ENCODE results near the gene CFDP1.
"Not testable (repeated sequence)": the region's sequence is repeated elsewhere in the genome, so short reads cannot be mapped to it uniquely, and the experiment has no call there.

CFDP1 gene

GRCh38 chr16:75443298-75443697 lies 10.0 kb upstream of the CFDP1 start:
- Histone ChIP-seq H3K27me3 (ENCODE audit: control insufficient read depth, low read length) (no peaks in the 10 kb centered on the region), H3K36me3 (ENCODE audit: control insufficient read depth, low read length) (peaks cover 6% of the 10 kb centered on the region), H3K9me2 (replicated peaks; ENCODE audit: control insufficient read depth, low read length) (no peaks in the 10 kb centered on the region), H3K4me2 (ENCODE audit: low read length) (no peak overlapping the region), H3F3A (ENCODE audit: control insufficient read depth, insufficient read depth) (no peaks in the 10 kb centered on the region; the same call in 1 of the 2 replicates), H4K20me1 (ENCODE audit: control insufficient read depth, insufficient read depth, low read depth, low read length) (no peaks in the 10 kb centered on the region), H3K79me2 (ENCODE audit: control insufficient read depth, low read length) (no peaks in the 10 kb centered on the region), H3K4me3 (ENCODE audit: low read length) (no peak overlapping the region), H3K9me3 (ENCODE audit: control insufficient read depth, insufficient read depth, low read length) (no peaks in the 10 kb centered on the region), H3K27ac (ENCODE audit: low read depth, low read length) (no peak overlapping the region), H3K4me1 (ENCODE audit: control insufficient read depth, low read length) (no peaks in the 10 kb centered on the region)
- TF ChIP-seq CTCF (IDR thresholded peaks at IDR 0.05; ENCODE audit: low read depth, low read length, poor library complexity, severe bottlenecking) (no peak), EZH2phosphoT487 (IDR thresholded peaks at IDR 0.05; ENCODE audit: borderline replicate concordance, low read length) (no peak)

- no peaks in the 10 kb centered on the region for H3K9me2 ChIP-seq (replicated peaks; ENCODE audit: control insufficient read depth, low read length)
Measured at GRCh38 chr16:75433732-75434413, 570 bp upstream of the CFDP1 start.

GRCh38 chr16:75429621-75430403 lies 3.5 kb downstream of the CFDP1 start:
- Histone ChIP-seq H3K4me3 (ENCODE audit: low read length) (no peak overlapping the region), H3K79me2 (ENCODE audit: control insufficient read depth, low read length) (peaks cover 81% of the 10 kb centered on the region), H3K36me3 (ENCODE audit: control insufficient read depth, low read length) (no peaks in the 10 kb centered on the region), H3K4me1 (ENCODE audit: control insufficient read depth, low read length) (peaks cover 27% of the 10 kb centered on the region), H4K20me1 (ENCODE audit: control insufficient read depth, insufficient read depth, low read depth, low read length) (0 out of 2 replicates have a peak, but pooled peaks cover 4% of the 10 kb centered on the region), H3K27ac (ENCODE audit: low read depth, low read length) (no peak overlapping the region), H3K9me2 (replicated peaks; ENCODE audit: control insufficient read depth, low read length) (no peaks in the 10 kb centered on the region), H3K4me2 (ENCODE audit: low read length) (no peak overlapping the region), H3K9me3 (ENCODE audit: control insufficient read depth, insufficient read depth, low read length) (no peaks in the 10 kb centered on the region), H3K27me3 (ENCODE audit: control insufficient read depth, low read length) (no peaks in the 10 kb centered on the region), H3F3A (ENCODE audit: control insufficient read depth, insufficient read depth) (no peaks in the 10 kb centered on the region)
- TF ChIP-seq CTCF (IDR thresholded peaks at IDR 0.05; ENCODE audit: low read depth, low read length, poor library complexity, severe bottlenecking) (no peak), EZH2phosphoT487 (IDR thresholded peaks at IDR 0.05; ENCODE audit: borderline replicate concordance, low read length) (no peak)

More at GRCh38 chr16:75433732-75434413, 570 bp upstream of the CFDP1 start:
- peak overlapping the region; percentile 69 for H3K27ac ChIP-seq (ENCODE audit: low read depth, low read length)
- TF ChIP-seq EZH2phosphoT487 (IDR thresholded peaks at IDR 0.05; ENCODE audit: borderline replicate concordance, low read length) (no peak), CTCF (IDR thresholded peaks at IDR 0.05; ENCODE audit: low read depth, low read length, poor library complexity, severe bottlenecking) (no peak)
- no peaks in the 10 kb centered on the region for H3K9me3 ChIP-seq (ENCODE audit: control insufficient read depth, insufficient read depth, low read length)
- no peaks in the 10 kb centered on the region for H4K20me1 ChIP-seq (ENCODE audit: control insufficient read depth, insufficient read depth, low read depth, low read length)
- peak overlapping the region; percentile 98 for H3K4me2 ChIP-seq (ENCODE audit: low read length)
- H3K79me2 ChIP-seq (ENCODE audit: control insufficient read depth, low read length), result peaks cover 46% of the 10 kb centered on the region
- H3K4me3 ChIP-seq (ENCODE audit: low read length), result peak overlapping the region; percentile 94
- peaks cover 32% of the 10 kb centered on the region for H3K4me1 ChIP-seq (ENCODE audit: control insufficient read depth, low read length)
- no peaks in the 10 kb centered on the region for H3F3A ChIP-seq (ENCODE audit: control insufficient read depth, insufficient read depth)
- H3K27me3 ChIP-seq (ENCODE audit: control insufficient read depth, low read length), result no peaks in the 10 kb centered on the region
- H3K36me3 ChIP-seq (ENCODE audit: control insufficient read depth, low read length), result no peaks in the 10 kb centered on the region

GRCh38 chr16:75426524-75426923 lies 6.8 kb downstream of the CFDP1 start:
- H3K27me3 ChIP-seq (ENCODE audit: control insufficient read depth, low read length); H3K4me2 ChIP-seq (ENCODE audit: low read length); H3K9me3 ChIP-seq (ENCODE audit: control insufficient read depth, insufficient read depth, low read length); H3F3A ChIP-seq (ENCODE audit: control insufficient read depth, insufficient read depth); H3K9me2 ChIP-seq (replicated peaks; ENCODE audit: control insufficient read depth, low read length); H3K36me3 ChIP-seq (ENCODE audit: control insufficient read depth, low read length); H4K20me1 ChIP-seq (ENCODE audit: control insufficient read depth, insufficient read depth, low read depth, low read length); H3K4me3 ChIP-seq (ENCODE audit: low read length); H3K27ac ChIP-seq (ENCODE audit: low read depth, low read length): not testable (repeated sequence)
- Histone ChIP-seq H3K79me2 (ENCODE audit: control insufficient read depth, low read length) (peaks cover 89% of the 10 kb centered on the region), H3K4me1 (ENCODE audit: control insufficient read depth, low read length) (peaks cover 11% of the 10 kb centered on the region)

GRCh38 chr16:75424105-75424762 lies 9.1 kb downstream of the CFDP1 start:
- not testable (repeated sequence) for H3K9me3 ChIP-seq (ENCODE audit: control insufficient read depth, insufficient read depth, low read length); H3K4me3 ChIP-seq (ENCODE audit: low read length); H3K4me2 ChIP-seq (ENCODE audit: low read length); H3K9me2 ChIP-seq (replicated peaks; ENCODE audit: control insufficient read depth, low read length); H3F3A ChIP-seq (ENCODE audit: control insufficient read depth, insufficient read depth); H3K27ac ChIP-seq (ENCODE audit: low read depth, low read length); H3K27me3 ChIP-seq (ENCODE audit: control insufficient read depth, low read length); H3K36me3 ChIP-seq (ENCODE audit: control insufficient read depth, low read length); H4K20me1 ChIP-seq (ENCODE audit: control insufficient read depth, insufficient read depth, low read depth, low read length)
- Histone ChIP-seq H3K79me2 (ENCODE audit: control insufficient read depth, low read length) (peaks cover 90% of the 10 kb centered on the region), H3K4me1 (ENCODE audit: control insufficient read depth, low read length) (peaks cover 19% of the 10 kb centered on the region)

All from DOHH2 (cell line).